ENCODE measurements around the gene ZNF654. TPM values are rescaled to one million over a fixed set of nuclear protein-coding genes. Genes with fewer than 3 reads are reported as not detected.

ZNF654 gene
- total and polyA plus RNA-seq, 2 of the 13 experiments (the other 11 are each of a cell fraction or from before 2014, with no cell fraction given): 1.8 to 4.1 TPM

DNA sequence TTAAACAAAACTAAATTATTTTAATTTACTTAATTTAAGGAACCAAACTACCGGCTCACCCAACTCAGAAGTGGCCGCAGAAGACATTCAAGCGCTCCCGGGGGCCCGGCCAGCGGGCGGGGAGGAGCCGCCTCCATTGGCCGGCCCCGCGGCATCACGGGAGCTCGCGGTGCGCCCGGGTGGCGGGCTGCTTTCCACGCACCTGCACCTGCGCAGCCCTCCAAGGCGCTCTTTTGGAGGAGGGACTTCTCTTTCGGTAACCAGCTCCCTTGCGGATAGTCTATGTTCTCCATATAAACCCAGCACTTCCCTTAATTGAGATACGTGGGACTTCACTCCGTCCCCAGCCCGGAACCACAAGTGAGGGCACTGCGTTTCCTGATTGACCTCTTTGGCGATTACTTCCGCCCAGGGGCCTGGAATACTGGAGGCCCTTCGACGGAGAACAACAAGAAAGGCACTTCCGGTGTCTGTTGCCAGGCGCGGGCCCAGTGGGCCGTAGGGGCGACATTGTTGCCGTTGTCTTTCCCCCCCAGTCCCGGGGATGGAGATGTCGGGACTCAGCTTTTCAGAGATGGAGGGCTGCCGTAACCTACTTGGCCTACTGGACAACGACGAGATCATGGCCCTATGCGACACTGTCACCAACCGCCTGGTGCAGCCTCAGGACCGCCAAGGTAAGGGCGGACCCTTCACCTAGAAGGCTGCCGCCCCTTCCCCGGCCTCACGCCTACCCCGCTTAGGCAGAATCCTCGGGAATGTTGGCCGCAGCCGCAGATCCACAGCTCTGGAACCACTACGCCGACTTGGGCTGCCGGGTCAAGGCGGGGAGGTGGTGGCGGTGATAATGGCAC is 90.7 kb downstream of the ZNF654 start, which contains the start of gene C3orf38 (continued):
- TF ChIP-seq, protein P1, sequence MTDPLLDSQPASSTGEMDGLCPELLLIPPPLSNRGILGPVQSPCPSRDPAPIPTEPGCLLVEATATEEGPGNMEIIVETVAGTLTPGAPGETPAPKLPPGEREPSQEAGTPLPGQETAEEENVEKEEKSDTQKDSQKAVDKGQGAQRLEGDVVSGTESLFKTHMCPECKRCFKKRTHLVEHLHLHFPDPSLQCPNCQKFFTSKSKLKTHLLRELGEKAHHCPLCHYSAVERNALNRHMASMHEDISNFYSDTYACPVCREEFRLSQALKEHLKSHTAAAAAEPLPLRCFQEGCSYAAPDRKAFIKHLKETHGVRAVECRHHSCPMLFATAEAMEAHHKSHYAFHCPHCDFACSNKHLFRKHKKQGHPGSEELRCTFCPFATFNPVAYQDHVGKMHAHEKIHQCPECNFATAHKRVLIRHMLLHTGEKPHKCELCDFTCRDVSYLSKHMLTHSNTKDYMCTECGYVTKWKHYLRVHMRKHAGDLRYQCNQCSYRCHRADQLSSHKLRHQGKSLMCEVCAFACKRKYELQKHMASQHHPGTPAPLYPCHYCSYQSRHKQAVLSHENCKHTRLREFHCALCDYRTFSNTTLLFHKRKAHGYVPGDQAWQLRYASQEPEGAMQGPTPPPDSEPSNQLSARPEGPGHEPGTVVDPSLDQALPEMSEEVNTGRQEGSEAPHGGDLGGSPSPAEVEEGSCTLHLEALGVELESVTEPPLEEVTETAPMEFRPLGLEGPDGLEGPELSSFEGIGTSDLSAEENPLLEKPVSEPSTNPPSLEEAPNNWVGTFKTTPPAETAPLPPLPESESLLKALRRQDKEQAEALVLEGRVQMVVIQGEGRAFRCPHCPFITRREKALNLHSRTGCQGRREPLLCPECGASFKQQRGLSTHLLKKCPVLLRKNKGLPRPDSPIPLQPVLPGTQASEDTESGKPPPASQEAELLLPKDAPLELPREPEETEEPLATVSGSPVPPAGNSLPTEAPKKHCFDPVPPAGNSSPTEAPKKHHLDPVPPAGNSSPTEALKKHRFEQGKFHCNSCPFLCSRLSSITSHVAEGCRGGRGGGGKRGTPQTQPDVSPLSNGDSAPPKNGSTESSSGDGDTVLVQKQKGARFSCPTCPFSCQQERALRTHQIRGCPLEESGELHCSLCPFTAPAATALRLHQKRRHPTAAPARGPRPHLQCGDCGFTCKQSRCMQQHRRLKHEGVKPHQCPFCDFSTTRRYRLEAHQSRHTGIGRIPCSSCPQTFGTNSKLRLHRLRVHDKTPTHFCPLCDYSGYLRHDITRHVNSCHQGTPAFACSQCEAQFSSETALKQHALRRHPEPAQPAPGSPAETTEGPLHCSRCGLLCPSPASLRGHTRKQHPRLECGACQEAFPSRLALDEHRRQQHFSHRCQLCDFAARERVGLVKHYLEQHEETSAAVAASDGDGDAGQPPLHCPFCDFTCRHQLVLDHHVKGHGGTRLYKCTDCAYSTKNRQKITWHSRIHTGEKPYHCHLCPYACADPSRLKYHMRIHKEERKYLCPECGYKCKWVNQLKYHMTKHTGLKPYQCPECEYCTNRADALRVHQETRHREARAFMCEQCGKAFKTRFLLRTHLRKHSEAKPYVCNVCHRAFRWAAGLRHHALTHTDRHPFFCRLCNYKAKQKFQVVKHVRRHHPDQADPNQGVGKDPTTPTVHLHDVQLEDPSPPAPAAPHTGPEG (CRISPR knock-in tag; IDR thresholded peaks at IDR 0.05): no peak
- TF ChIP-seq KAT8 (CRISPR knock-in tag; IDR thresholded peaks at IDR 0.05) (peak; percentile 98), CAMTA2 (CRISPR knock-in tag; IDR thresholded peaks at IDR 0.05; ENCODE audit: borderline replicate concordance) (0 out of 2 replicates have a peak, but pooled peaks have one; percentile 49), JUND (CRISPR knock-in tag; IDR thresholded peaks at IDR 0.05) (no peak), CENPT (CRISPR knock-in tag; IDR thresholded peaks at IDR 0.05; ENCODE audit: low read depth) (0 out of 2 replicates have a peak, but pooled peaks have one; percentile 28), FOXP1 (IDR thresholded peaks at IDR 0.05) (no peak; the same call in 1 of the 2 replicates), FOXP1 (CRISPR knock-in tag; IDR thresholded peaks at IDR 0.05) (peak; percentile 46; the same call in 1 of the 2 replicates), CCDC6 (CRISPR knock-in tag; IDR thresholded peaks at IDR 0.05) (peak; percentile 39; the same call in 1 of the 2 replicates), ZNF577 (CRISPR knock-in tag; IDR thresholded peaks at IDR 0.05; ENCODE audit: borderline replicate concordance, low read depth) (0 out of 2 replicates have a peak, but pooled peaks have one; percentile 42), EED (CRISPR knock-in tag; IDR thresholded peaks at IDR 0.05) (no peak; the same call in 1 of the 2 replicates), ZNF839 (CRISPR knock-in tag; IDR thresholded peaks at IDR 0.05; ENCODE audit: borderline replicate concordance) (no peak), ZNF660 (CRISPR knock-in tag; IDR thresholded peaks at IDR 0.05; ENCODE audit: borderline replicate concordance, low read depth) (no peak), PHF21A (CRISPR knock-in tag; IDR thresholded peaks at IDR 0.05) (peak; percentile 53; the same call in 1 of the 2 replicates), ELF4 (CRISPR knock-in tag; IDR thresholded peaks at IDR 0.05; ENCODE audit: borderline replicate concordance) (peak; percentile 96; the same call in 1 of the 2 replicates), ZFP62 (CRISPR knock-in tag; IDR thresholded peaks at IDR 0.05) (no peak), TGIF2 (CRISPR knock-in tag; IDR thresholded peaks at IDR 0.05) (no peak), GATAD1 (CRISPR knock-in tag; IDR thresholded peaks at IDR 0.05) (peak; percentile 95)
- TF ChIP-seq, protein P2, sequence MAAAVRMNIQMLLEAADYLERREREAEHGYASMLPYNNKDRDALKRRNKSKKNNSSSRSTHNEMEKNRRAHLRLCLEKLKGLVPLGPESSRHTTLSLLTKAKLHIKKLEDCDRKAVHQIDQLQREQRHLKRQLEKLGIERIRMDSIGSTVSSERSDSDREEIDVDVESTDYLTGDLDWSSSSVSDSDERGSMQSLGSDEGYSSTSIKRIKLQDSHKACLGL (CRISPR knock-in tag; IDR thresholded peaks at IDR 0.05): peak; percentile 52; the same call in 1 of the 2 replicates
- TF ChIP-seq, protein P3, sequence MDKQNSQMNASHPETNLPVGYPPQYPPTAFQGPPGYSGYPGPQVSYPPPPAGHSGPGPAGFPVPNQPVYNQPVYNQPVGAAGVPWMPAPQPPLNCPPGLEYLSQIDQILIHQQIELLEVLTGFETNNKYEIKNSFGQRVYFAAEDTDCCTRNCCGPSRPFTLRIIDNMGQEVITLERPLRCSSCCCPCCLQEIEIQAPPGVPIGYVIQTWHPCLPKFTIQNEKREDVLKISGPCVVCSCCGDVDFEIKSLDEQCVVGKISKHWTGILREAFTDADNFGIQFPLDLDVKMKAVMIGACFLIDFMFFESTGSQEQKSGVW (CRISPR knock-in tag; IDR thresholded peaks at IDR 0.05; ENCODE audit: borderline replicate concordance): no peak
- TF ChIP-seq, protein P4, sequence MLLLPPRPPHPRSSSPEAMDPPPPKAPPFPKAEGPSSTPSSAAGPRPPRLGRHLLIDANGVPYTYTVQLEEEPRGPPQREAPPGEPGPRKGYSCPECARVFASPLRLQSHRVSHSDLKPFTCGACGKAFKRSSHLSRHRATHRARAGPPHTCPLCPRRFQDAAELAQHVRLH (CRISPR knock-in tag; IDR thresholded peaks at IDR 0.05; ENCODE audit: borderline replicate concordance, low read depth): peak; percentile 79; the same call in 1 of the 2 replicates
- TF ChIP-seq, protein P5, sequence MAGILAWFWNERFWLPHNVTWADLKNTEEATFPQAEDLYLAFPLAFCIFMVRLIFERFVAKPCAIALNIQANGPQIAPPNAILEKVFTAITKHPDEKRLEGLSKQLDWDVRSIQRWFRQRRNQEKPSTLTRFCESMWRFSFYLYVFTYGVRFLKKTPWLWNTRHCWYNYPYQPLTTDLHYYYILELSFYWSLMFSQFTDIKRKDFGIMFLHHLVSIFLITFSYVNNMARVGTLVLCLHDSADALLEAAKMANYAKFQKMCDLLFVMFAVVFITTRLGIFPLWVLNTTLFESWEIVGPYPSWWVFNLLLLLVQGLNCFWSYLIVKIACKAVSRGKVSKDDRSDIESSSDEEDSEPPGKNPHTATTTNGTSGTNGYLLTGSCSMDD (CRISPR knock-in tag; IDR thresholded peaks at IDR 0.05): no peak

All from HepG2 (cell line).